Small intestine (tissue), 7 donors: ENCODE measurements around the gene APOL4. TPM values are rescaled to one million over a fixed set of nuclear protein-coding genes. Genes with fewer than 3 reads are reported as not detected.

ENCODE experiments used
- DNase-seq, 2 donors: peaks; one replicate each; pipeline versions ENCODE4 v3.0.0 to v3.0.0-alpha.2; 2013
- FAIRE-seq: peaks from 2 replicates; lab custom pipeline; 2012; peaks lifted over from hg19 to GRCh38; lab: Jason Lieb, UNC
- H3K27ac ChIP-seq, 3 donors: one replicate each; pipeline ENCODE4 v1.5.1; 2013; ENCODE audit warnings: low read length in 2 of 3, mild to moderate bottlenecking in 2 of 3, control low read depth in 1 of 3, inconsistent platforms in 1 of 3, low read depth in 1 of 3, moderate library complexity in 1 of 3
- H3K27me3 ChIP-seq, 3 donors: one replicate each; pipeline ENCODE4 v1.6.1; 2013; ENCODE audit warnings: low read length in 3 of 3, inconsistent platforms in 1 of 3; ENCODE audit not compliant: control insufficient read depth in 3 of 3, insufficient read depth in 3 of 3
- H3K36me3 ChIP-seq, 3 donors: one replicate each; pipeline ENCODE4 v1.6.1; 2013; ENCODE audit warnings: low read length in 3 of 3, inconsistent platforms in 1 of 3, low read depth in 1 of 3, mild to moderate bottlenecking in 1 of 3, moderate library complexity in 1 of 3; ENCODE audit not compliant: control insufficient read depth in 3 of 3, insufficient read depth in 2 of 3
- H3K4me1 ChIP-seq, 3 donors: one replicate each; pipeline ENCODE4 v1.6.1; 2013; ENCODE audit warnings: low read length in 2 of 3, inconsistent platforms in 1 of 3, low read depth in 1 of 3, mild to moderate bottlenecking in 1 of 3, moderate library complexity in 1 of 3; ENCODE audit not compliant: control insufficient read depth in 3 of 3, insufficient read depth in 2 of 3
- H3K4me3 ChIP-seq, 3 donors: one replicate each; pipeline ENCODE4 v1.5.1; 2013; ENCODE audit warnings: low read length in 3 of 3, control low read depth in 1 of 3, inconsistent platforms in 1 of 3, low read depth in 1 of 3, mild to moderate bottlenecking in 1 of 3, moderate library complexity in 1 of 3
- H3K9me3 ChIP-seq, 2 donors: one replicate each; pipeline ENCODE4 v1.6.1; 2013; ENCODE audit warnings: low read depth in 1 of 2, low read length in 1 of 2; ENCODE audit not compliant: control insufficient read depth in 2 of 2, insufficient read depth in 1 of 2
- WGBS, 3 donors: extraction: QIAGEN DNeasy Blood & Tissue Kit; methylation state at CpG; one replicate each; pipeline ENCODE4 v1.1.7; 2013; 5-methylcytosine and 5-hydroxymethylcytosine counted together
- polyA plus RNA-seq, 4 donors: library from polyadenylated mRNA; stranded (reverse) in 3 of 4; unstranded in 1 of 4; fragments of 200-250 nt in 3 of 4; fragments of 120-200 nt in 1 of 4; gene quantifications; one replicate each; pipeline versions ENCODE4 v1.2.1 to v1.2.3, GENCODE V29; 2013
- donor health status: healthy with polysubstance abuse.
- donor health status: control.
- donor health status: control.
- donor health status: Bipolar disorder and iron deficiency.
- donor health status: healthy.

APOL4 gene
- polyA plus RNA-seq, 4 donors: 6.6 to 12.8 (median 9.6) TPM

- H3K27ac ChIP-seq: no peak overlapping the region
- no peaks in the 10 kb centered on the region for H3K9me3 ChIP-seq
- H3K27me3 ChIP-seq: no peaks in the 10 kb centered on the region
- H3K36me3 ChIP-seq: no peaks in the 10 kb centered on the region
- 89 to 95% (median 93%) methylated on average over 6 of the region's 6 CpGs for WGBS, 3 donors
- DNase-seq (no peak), FAIRE-seq (no peak)
- H3K4me1 ChIP-seq: no peaks in the 10 kb centered on the region
- H3K4me3 ChIP-seq: no peak overlapping the region
Measured at GRCh38 chr22:36182857-36183256, 18.8 kb downstream of the APOL4 start.

GRCh38 chr22:36182056-36182455 is 19.6 kb downstream of the APOL4 start:
- H3K4me3 ChIP-seq: no peak overlapping the region
- no peak overlapping the region for H3K27ac ChIP-seq
- FAIRE-seq: no peak
- H3K4me1 ChIP-seq: no peaks in the 10 kb centered on the region
- no peaks in the 10 kb centered on the region for H3K36me3 ChIP-seq
- H3K9me3 ChIP-seq: no peaks in the 10 kb centered on the region
- no peaks in the 10 kb centered on the region for H3K27me3 ChIP-seq
- DNase-seq: no peak
- WGBS, 3 donors: 73 to 79% (median 75%) methylated on average over 7 of the region's 7 CpGs

- FAIRE-seq (no peak), DNase-seq (no peak)
- Histone ChIP-seq H3K27me3 (no peaks in the 10 kb centered on the region), H3K36me3 (no peaks in the 10 kb centered on the region), H3K27ac (no peak overlapping the region), H3K4me1 (no peaks in the 10 kb centered on the region), H3K9me3 (no peaks in the 10 kb centered on the region), H3K4me3 (no peak overlapping the region)
- WGBS, 3 donors: 84 to 96% (median 86%) methylated on average over 6 of the region's 6 CpGs
Measured at GRCh38 chr22:36180928-36181327, 20.7 kb downstream of the APOL4 start.

GRCh38 chr22:36180038-36180880 is 21.4 kb downstream of the APOL4 start:
- WGBS, 3 donors: 39 to 56% (median 41%) methylated on average over 22 of the region's 22 CpGs
- no peaks in the 10 kb centered on the region for H3K9me3 ChIP-seq
- no peaks in the 10 kb centered on the region for H3K36me3 ChIP-seq
- peak; percentile 81 to 82 for DNase-seq
- H3K27me3 ChIP-seq: no peaks in the 10 kb centered on the region
- no peaks in the 10 kb centered on the region for H3K4me1 ChIP-seq
- no peak for FAIRE-seq
- H3K27ac ChIP-seq: no peak overlapping the region
- H3K4me3 ChIP-seq: no peak overlapping the region

- 81 to 85% (median 83%) methylated on average over 3 of the region's 3 CpGs for WGBS, 3 donors
- H3K9me3 ChIP-seq: no peaks in the 10 kb centered on the region
- H3K36me3 ChIP-seq: no peaks in the 10 kb centered on the region
- no peak overlapping the region for H3K4me3 ChIP-seq
- FAIRE-seq: no peak
- no peaks in the 10 kb centered on the region for H3K27me3 ChIP-seq
- no peak overlapping the region for H3K27ac ChIP-seq
- no peaks in the 10 kb centered on the region for H3K4me1 ChIP-seq
- DNase-seq: no peak
Measured at GRCh38 chr22:36177160-36177559, 24.4 kb downstream of the APOL4 start.

- H3K27me3 ChIP-seq: no peaks in the 10 kb centered on the region
- DNase-seq: no peak
- no peak for FAIRE-seq
- H3K4me1 ChIP-seq: no peaks in the 10 kb centered on the region
- no peak overlapping the region for H3K4me3 ChIP-seq
- 44 to 65% (median 47%) methylated on average over 1 of the region's 1 CpG for WGBS, 3 donors
- no peaks in the 10 kb centered on the region for H3K36me3 ChIP-seq
- no peak overlapping the region for H3K27ac ChIP-seq
- no peaks in the 10 kb centered on the region for H3K9me3 ChIP-seq
Measured at GRCh38 chr22:36175892-36176291, 25.7 kb downstream of the APOL4 start.

GRCh38 chr22:36171941-36172340 is 29.7 kb downstream of the APOL4 start:
- H3K9me3 ChIP-seq: no peaks in the 10 kb centered on the region
- WGBS, 3 donors: 21 to 50% (median 36%) methylated on average over 3 of the region's 3 CpGs
- DNase-seq (no peak), FAIRE-seq (no peak)
- no peaks in the 10 kb centered on the region for H3K27me3 ChIP-seq
- no peaks in the 10 kb centered on the region for H3K36me3 ChIP-seq
- no peak overlapping the region for H3K27ac ChIP-seq
- H3K4me1 ChIP-seq: no peaks in the 10 kb centered on the region
- H3K4me3 ChIP-seq: no peak overlapping the region

GRCh38 chr22:36166518-36167220 is 34.9 kb downstream of the APOL4 start:
- Histone ChIP-seq H3K27me3 (no peaks in the 10 kb centered on the region), H3K36me3 (no peaks in the 10 kb centered on the region), H3K9me3 (no peaks in the 10 kb centered on the region), H3K4me3 (no peak overlapping the region), H3K4me1 (no peaks in the 10 kb centered on the region), H3K27ac (no peak overlapping the region)
- peak in 1 of 2 donors; percentile 34 for DNase-seq
- WGBS, 3 donors: 70 to 79% (median 77%) methylated on average over 10 of the region's 10 CpGs
- no peak for FAIRE-seq
